ENCODE results near the gene NCOA4. TPM values are rescaled to one million over a fixed set of nuclear protein-coding genes. Genes with fewer than 3 reads are reported as not detected.
"Not testable (repeated sequence)": the region's sequence is repeated elsewhere in the genome, so short reads cannot be mapped to it uniquely, and the experiment has no call there.

The NCOA4 gene
- total RNA-seq, 2 donors from 2014 or later: 157 to 200 TPM

DNA sequence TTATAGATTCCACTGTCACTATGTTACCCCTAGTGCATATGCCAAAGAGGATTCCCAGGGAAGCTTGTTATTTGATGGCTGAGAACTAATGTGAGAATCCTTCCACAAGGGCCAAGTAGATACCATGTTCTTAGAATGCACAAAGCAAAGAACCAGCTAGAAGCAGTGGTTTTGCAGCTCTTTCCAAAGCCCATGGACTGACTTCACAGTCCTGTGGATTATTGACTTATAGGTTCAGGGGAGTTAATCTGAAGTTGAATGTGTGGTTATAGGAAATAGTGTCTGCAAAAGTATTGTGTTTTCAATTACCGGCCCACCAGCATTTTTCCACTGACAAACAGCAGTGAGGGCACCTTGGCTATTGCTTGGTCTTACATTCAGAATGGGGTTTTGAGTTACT is 29.9 kb downstream of the NCOA4 start:
- Histone ChIP-seq H3K9ac (ENCODE audit: extremely low read depth, low read length, poor library complexity, severe bottlenecking) (no peak overlapping the region), H3K9me3 (ENCODE audit: control insufficient read depth, low read length) (peaks cover 28% of the 10 kb centered on the region), H3K4me3 (ENCODE audit: low read length) (no peak overlapping the region), H3K27ac (ENCODE audit: low read depth, low read length) (no peak overlapping the region), H3K27me3 (ENCODE audit: control insufficient read depth, insufficient read depth, low read length, poor library complexity, severe bottlenecking) (no peaks in the 10 kb centered on the region), H3K4me1 (ENCODE audit: control insufficient read depth, insufficient read depth, low read length) (no peaks in the 10 kb centered on the region), H3K36me3 (ENCODE audit: control insufficient read depth, insufficient read depth, low read length) (peaks cover 87% of the 10 kb centered on the region)
- Mint-ChIP-seq H3K27me3 (ENCODE audit: insufficient read depth) (no peaks in the 10 kb centered on the region), H3K9me3 (peaks cover 19% of the 10 kb centered on the region), H3K27ac (no peak overlapping the region), H3K4me3 (no peak overlapping the region), H3K4me1 (peaks cover 1% of the 10 kb centered on the region), H3K36me3 (ENCODE audit: low read depth) (peaks cover 80% of the 10 kb centered on the region)
- TF ChIP-seq, protein P1, sequence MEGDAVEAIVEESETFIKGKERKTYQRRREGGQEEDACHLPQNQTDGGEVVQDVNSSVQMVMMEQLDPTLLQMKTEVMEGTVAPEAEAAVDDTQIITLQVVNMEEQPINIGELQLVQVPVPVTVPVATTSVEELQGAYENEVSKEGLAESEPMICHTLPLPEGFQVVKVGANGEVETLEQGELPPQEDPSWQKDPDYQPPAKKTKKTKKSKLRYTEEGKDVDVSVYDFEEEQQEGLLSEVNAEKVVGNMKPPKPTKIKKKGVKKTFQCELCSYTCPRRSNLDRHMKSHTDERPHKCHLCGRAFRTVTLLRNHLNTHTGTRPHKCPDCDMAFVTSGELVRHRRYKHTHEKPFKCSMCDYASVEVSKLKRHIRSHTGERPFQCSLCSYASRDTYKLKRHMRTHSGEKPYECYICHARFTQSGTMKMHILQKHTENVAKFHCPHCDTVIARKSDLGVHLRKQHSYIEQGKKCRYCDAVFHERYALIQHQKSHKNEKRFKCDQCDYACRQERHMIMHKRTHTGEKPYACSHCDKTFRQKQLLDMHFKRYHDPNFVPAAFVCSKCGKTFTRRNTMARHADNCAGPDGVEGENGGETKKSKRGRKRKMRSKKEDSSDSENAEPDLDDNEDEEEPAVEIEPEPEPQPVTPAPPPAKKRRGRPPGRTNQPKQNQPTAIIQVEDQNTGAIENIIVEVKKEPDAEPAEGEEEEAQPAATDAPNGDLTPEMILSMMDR (conservative IDR thresholded peaks at IDR 0.05): no peak
- WGBS, 2 experiments (ENCODE audit: insufficient coverage in 1 of 2, insufficient read length in 1 of 2): 92 to 100% methylated on average over 1 of the region's 1 CpG
- no peak for DNase-seq

DNA sequence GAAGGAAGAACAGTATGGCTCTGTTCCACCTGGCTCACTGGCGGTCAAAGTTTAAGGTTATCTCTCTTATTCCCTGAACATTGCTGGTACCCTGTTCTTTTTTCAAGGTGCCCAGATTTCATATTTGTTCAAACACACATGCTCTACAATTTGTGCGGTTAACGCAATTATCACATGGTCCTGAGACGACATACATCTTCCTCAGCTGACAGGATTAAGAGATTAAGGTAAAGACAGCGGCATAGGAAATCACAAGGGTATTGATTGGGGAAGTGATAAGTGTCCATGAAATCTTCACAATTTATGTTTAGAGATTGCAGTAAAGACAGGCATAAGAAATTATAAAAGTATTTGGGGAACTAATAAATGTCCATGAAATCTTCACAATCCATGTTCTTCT is 30.5 kb downstream of the NCOA4 start:
- H3K27me3 Mint-ChIP-seq (ENCODE audit: insufficient read depth); DNase-seq; H3K4me1 ChIP-seq (ENCODE audit: control insufficient read depth, insufficient read depth, low read length); H3K4me3 Mint-ChIP-seq; H3K4me3 ChIP-seq (ENCODE audit: low read length); H3K27ac ChIP-seq (ENCODE audit: low read depth, low read length); H3K4me1 Mint-ChIP-seq; H3K27ac Mint-ChIP-seq; H3K9ac ChIP-seq (ENCODE audit: extremely low read depth, low read length, poor library complexity, severe bottlenecking); H3K27me3 ChIP-seq (ENCODE audit: control insufficient read depth, insufficient read depth, low read length, poor library complexity, severe bottlenecking): not testable (repeated sequence)
- WGBS, 2 experiments (ENCODE audit: insufficient coverage in 1 of 2, insufficient read length in 1 of 2): 96 to 98% methylated on average over 5 of the region's 5 CpGs
- H3K9me3 ChIP-seq (ENCODE audit: control insufficient read depth, low read length): peaks cover 28% of the 10 kb centered on the region
- peaks cover 81% of the 10 kb centered on the region for H3K36me3 ChIP-seq (ENCODE audit: control insufficient read depth, insufficient read depth, low read length)
- Mint-ChIP-seq H3K9me3 (peaks cover 19% of the 10 kb centered on the region), H3K36me3 (ENCODE audit: low read depth) (peaks cover 76% of the 10 kb centered on the region)

DNA sequence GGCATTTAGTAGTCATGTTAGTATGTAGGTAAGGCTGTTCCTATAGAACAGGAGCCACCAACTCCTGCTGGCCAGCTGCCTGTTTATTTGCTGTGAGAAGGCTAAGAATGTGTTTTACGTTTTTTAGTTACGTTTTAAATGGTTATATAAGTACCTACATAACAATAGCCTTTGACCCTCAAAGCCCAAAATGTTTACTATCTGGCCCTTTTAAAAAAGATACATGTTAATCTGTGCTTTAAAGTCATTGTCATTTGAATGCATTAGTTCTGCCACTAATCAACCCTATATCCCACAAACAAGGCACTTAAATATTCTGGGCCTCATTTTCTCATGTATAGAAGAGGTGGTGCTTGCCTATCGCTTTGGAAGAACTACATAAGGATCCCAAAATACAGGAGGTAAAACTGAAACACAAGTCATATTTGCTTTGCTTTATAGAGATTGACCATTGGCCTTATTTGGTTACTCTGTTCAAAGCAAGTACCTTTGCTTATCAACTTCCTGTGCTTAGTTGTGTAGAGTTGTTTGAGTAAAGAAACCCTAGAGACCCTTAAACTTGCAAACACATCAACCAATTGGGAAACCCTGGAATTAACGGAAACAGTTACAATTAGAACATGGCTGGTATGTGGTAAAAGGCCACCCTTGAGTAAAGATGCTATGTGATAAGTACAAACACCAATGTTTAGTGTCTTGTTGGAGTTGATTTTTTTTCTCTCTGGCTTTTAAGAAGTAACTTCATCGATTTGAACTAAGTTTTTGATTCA is 32.2 kb downstream of the NCOA4 start:
- Mint-ChIP-seq H3K36me3 (ENCODE audit: low read depth) (peaks cover 78% of the 10 kb centered on the region), H3K27me3 (ENCODE audit: insufficient read depth) (no peaks in the 10 kb centered on the region), H3K9me3 (peaks cover 19% of the 10 kb centered on the region), H3K27ac (no peak overlapping the region), H3K4me1 (peaks cover 1% of the 10 kb centered on the region), H3K4me3 (no peak overlapping the region)
- TF ChIP-seq, protein P1 (conservative IDR thresholded peaks at IDR 0.05): no peak
- Histone ChIP-seq H3K4me3 (ENCODE audit: low read length) (no peak overlapping the region), H3K9me3 (ENCODE audit: control insufficient read depth, low read length) (peaks cover 28% of the 10 kb centered on the region), H3K27me3 (ENCODE audit: control insufficient read depth, insufficient read depth, low read length, poor library complexity, severe bottlenecking) (no peaks in the 10 kb centered on the region), H3K4me1 (ENCODE audit: control insufficient read depth, insufficient read depth, low read length) (no peaks in the 10 kb centered on the region), H3K9ac (ENCODE audit: extremely low read depth, low read length, poor library complexity, severe bottlenecking) (no peak overlapping the region), H3K36me3 (ENCODE audit: control insufficient read depth, insufficient read depth, low read length) (peaks cover 75% of the 10 kb centered on the region), H3K27ac (ENCODE audit: low read depth, low read length) (no peak overlapping the region)
- DNase-seq: no peak
- 82 to 89% methylated on average over 1 to 4 of the region's 5 CpGs for WGBS, 2 experiments (ENCODE audit: insufficient coverage in 1 of 2, insufficient read length in 1 of 2)

Data from endodermal cell (in vitro differentiated cells).